K562 (cell line): Measurements from ENCODE around the gene GPR32. TPM values are rescaled to one million over a fixed set of nuclear protein-coding genes. Genes with fewer than 3 reads are reported as not detected.

Experiments used
- BRD9 ChIP-seq: fragments of 450-650 bp; IDR thresholded peaks from 2 replicates; pipeline ENCODE4 v1.6.1; 2018; ENCODE audit warnings: low read depth; ENCODE audit not compliant: partially characterized antibody
- CBX1 ChIP-seq: sonication (generic); IDR thresholded peaks from 2 replicates; pipeline ENCODE4 v1.6.1; 2016; ENCODE audit warnings: antibody characterized with exemption, low read depth, mild to moderate bottlenecking
- HLTF ChIP-seq: fragments of 450-650 bp; IDR thresholded peaks from 2 replicates; pipeline ENCODE4 v1.6.1; 2016
- ZNF436 ChIP-seq: fragments of 250-450, 450-650 bp; sonication (Bioruptor Pico); formaldehyde crosslinking; IDR thresholded peaks from 2 replicates; pipeline ENCODE4 v1.7.0; 2020; ENCODE audit warnings: mild to moderate bottlenecking
- polyA plus RNA-seq, 8 experiments: library from polyadenylated mRNA; depleted of rRNA in 4 of 8; stranded (reverse) in 5 of 8; unstranded in 3 of 8; fragments of >200 nt; fragmentation: Nextera tagmentation in 2 of 8; fragmentation: Illumina TruSeq in 1 of 8; extraction: Ambion mirVana in 2 of 8; extraction: Trizol in 1 of 8; gene quantifications; 2 replicates each; pipeline versions ENCODE4 v1.2.1 to v1.2.3, GENCODE V29; 2011 to 2014; ENCODE audit warnings: inconsistent platforms in 1 of 8, missing spikeins in 1 of 8
- total RNA-seq, 7 experiments: library from RNA; depleted of rRNA in 6 of 7; stranded (reverse); fragments of >200 nt in 6 of 7; fragmentation: Illumina TruSeq in 2 of 7; extraction: Trizol in 2 of 7; gene quantifications; 2 replicates each; pipeline versions ENCODE4 v1.2.1 to v1.2.3, GENCODE V29; 2011 to 2021; ENCODE audit warnings: low replicate concordance in 1 of 7
- TF ChIP-seq, protein P1 (sequence below): fragments of 250-450 bp; sonication (Bioruptor Pico); IDR thresholded peaks from 2 replicates; pipeline ENCODE4 v1.5.0; 2022; ENCODE audit warnings: mild to moderate bottlenecking
- TF ChIP-seq, protein P2 (sequence below): IDR thresholded peaks from 2 replicates; pipeline ENCODE4 v1.6.1; 2012; ENCODE audit warnings: low read depth, low read length, improper control_type of control experiment, borderline replicate concordance
- TF ChIP-seq, protein P3 (sequence below): fragments of 450-650 bp; IDR thresholded peaks from 2 replicates; pipeline ENCODE4 v1.7.1; 2018; ENCODE audit warnings: mild to moderate bottlenecking, low read depth; ENCODE audit not compliant: partially characterized antibody
- TF ChIP-seq, protein P4 (sequence below): fragments of 450-650 bp; IDR thresholded peaks from 2 replicates; pipeline ENCODE4 v1.6.1; 2017; ENCODE audit warnings: antibody characterized with exemption, mild to moderate bottlenecking
- TF ChIP-seq, protein P5 (sequence below): fragments of 450-650 bp; formaldehyde crosslinking; IDR thresholded peaks from 2 replicates; pipeline ENCODE4 v1.4.0; 2020; ENCODE audit warnings: mild to moderate bottlenecking, moderate library complexity

Gene GPR32
- total and polyA plus RNA-seq, 9 of the 15 experiments (the other 6 are each of a cell fraction or from before 2014, with no cell fraction given): not detected

DNA sequence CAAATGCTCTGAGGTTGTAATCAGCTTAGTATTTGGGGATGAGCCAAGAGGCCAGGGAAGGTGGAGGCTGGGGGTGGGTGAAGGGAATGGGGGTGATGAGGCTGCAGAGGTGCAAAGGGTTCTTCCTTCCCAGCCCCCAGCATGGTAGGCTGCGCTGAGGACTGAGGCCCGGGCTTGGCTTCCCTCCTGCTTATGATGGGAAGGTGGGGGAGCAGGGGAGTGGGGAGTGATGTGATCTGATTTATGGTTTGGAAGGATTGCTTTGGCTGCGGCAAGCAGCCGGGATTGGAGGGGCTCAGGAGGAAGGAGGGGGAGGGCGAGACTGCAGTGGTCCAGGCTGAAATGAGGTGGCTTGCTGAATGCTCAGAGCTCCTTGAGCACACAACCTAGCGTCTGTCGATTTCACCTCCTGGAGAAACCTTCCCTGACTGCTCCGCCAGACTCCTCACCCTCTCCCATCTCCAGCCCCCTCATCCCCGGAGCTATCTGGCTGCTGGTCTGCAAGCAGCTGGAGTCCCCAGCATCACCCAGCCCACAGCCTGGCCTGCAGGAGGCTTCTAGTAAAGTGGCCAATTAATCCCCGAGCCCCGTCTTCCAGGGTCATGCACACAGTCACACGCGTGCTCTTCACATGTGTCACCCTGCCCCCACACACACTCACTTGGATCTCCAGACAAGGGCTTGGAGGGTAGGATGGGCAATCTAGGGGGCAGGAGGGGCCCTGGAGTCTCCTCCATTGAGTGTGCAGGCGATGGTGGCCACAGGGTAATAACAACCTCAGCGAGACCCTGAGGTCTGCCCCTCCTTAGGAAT, 47.9 kb upstream of the GPR32 start (continued):
- TF ChIP-seq HLTF: no peak
- TF ChIP-seq CBX1: no peak
- TF ChIP-seq, protein P1, sequence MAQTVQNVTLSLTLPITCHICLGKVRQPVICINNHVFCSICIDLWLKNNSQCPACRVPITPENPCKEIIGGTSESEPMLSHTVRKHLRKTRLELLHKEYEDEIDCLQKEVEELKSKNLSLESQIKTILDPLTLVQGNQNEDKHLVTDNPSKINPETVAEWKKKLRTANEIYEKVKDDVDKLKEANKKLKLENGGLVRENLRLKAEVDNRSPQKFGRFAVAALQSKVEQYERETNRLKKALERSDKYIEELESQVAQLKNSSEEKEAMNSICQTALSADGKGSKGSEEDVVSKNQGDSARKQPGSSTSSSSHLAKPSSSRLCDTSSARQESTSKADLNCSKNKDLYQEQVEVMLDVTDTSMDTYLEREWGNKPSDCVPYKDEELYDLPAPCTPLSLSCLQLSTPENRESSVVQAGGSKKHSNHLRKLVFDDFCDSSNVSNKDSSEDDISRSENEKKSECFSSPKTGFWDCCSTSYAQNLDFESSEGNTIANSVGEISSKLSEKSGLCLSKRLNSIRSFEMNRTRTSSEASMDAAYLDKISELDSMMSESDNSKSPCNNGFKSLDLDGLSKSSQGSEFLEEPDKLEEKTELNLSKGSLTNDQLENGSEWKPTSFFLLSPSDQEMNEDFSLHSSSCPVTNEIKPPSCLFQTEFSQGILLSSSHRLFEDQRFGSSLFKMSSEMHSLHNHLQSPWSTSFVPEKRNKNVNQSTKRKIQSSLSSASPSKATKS (CRISPR knock-in tag): no peak
- TF ChIP-seq, protein P2, sequence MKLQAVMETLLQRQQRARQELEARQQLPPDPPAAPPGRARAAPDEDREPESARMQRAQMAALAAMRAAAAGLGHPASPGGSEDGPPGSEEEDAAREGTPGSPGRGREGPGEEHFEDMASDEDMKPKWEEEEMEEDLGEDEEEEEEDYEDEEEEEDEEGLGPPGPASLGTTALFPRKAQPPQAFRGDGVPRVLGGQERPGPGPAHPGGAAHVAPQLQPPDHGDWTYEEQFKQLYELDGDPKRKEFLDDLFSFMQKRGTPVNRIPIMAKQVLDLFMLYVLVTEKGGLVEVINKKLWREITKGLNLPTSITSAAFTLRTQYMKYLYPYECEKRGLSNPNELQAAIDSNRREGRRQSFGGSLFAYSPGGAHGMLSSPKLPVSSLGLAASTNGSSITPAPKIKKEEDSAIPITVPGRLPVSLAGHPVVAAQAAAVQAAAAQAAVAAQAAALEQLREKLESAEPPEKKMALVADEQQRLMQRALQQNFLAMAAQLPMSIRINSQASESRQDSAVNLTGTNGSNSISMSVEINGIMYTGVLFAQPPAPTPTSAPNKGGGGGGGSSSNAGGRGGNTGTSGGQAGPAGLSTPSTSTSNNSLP: no peak
- TF ChIP-seq, protein P3, sequence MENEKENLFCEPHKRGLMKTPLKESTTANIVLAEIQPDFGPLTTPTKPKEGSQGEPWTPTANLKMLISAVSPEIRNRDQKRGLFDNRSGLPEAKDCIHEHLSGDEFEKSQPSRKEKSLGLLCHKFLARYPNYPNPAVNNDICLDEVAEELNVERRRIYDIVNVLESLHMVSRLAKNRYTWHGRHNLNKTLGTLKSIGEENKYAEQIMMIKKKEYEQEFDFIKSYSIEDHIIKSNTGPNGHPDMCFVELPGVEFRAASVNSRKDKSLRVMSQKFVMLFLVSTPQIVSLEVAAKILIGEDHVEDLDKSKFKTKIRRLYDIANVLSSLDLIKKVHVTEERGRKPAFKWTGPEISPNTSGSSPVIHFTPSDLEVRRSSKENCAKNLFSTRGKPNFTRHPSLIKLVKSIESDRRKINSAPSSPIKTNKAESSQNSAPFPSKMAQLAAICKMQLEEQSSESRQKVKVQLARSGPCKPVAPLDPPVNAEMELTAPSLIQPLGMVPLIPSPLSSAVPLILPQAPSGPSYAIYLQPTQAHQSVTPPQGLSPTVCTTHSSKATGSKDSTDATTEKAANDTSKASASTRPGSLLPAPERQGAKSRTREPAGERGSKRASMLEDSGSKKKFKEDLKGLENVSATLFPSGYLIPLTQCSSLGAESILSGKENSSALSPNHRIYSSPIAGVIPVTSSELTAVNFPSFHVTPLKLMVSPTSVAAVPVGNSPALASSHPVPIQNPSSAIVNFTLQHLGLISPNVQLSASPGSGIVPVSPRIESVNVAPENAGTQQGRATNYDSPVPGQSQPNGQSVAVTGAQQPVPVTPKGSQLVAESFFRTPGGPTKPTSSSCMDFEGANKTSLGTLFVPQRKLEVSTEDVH: no peak
- TF ChIP-seq, protein P4, sequence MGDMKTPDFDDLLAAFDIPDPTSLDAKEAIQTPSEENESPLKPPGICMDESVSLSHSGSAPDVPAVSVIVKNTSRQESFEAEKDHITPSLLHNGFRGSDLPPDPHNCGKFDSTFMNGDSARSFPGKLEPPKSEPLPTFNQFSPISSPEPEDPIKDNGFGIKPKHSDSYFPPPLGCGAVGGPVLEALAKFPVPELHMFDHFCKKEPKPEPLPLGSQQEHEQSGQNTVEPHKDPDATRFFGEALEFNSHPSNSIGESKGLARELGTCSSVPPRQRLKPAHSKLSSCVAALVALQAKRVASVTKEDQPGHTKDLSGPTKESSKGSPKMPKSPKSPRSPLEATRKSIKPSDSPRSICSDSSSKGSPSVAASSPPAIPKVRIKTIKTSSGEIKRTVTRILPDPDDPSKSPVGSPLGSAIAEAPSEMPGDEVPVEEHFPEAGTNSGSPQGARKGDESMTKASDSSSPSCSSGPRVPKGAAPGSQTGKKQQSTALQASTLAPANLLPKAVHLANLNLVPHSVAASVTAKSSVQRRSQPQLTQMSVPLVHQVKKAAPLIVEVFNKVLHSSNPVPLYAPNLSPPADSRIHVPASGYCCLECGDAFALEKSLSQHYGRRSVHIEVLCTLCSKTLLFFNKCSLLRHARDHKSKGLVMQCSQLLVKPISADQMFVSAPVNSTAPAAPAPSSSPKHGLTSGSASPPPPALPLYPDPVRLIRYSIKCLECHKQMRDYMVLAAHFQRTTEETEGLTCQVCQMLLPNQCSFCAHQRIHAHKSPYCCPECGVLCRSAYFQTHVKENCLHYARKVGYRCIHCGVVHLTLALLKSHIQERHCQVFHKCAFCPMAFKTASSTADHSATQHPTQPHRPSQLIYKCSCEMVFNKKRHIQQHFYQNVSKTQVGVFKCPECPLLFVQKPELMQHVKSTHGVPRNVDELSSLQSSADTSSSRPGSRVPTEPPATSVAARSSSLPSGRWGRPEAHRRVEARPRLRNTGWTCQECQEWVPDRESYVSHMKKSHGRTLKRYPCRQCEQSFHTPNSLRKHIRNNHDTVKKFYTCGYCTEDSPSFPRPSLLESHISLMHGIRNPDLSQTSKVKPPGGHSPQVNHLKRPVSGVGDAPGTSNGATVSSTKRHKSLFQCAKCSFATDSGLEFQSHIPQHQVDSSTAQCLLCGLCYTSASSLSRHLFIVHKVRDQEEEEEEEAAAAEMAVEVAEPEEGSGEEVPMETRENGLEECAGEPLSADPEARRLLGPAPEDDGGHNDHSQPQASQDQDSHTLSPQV: no peak
- no peak for TF ChIP-seq BRD9
- TF ChIP-seq, protein P5, sequence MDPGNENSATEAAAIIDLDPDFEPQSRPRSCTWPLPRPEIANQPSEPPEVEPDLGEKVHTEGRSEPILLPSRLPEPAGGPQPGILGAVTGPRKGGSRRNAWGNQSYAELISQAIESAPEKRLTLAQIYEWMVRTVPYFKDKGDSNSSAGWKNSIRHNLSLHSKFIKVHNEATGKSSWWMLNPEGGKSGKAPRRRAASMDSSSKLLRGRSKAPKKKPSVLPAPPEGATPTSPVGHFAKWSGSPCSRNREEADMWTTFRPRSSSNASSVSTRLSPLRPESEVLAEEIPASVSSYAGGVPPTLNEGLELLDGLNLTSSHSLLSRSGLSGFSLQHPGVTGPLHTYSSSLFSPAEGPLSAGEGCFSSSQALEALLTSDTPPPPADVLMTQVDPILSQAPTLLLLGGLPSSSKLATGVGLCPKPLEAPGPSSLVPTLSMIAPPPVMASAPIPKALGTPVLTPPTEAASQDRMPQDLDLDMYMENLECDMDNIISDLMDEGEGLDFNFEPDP (CRISPR knock-in tag): no peak
- no peak for TF ChIP-seq ZNF436
